Head of caudate nucleus (tissue), 42 donors: ENCODE measurements around the gene CCDC150.

Experiments
- DNase-seq, 42 donors: peaks; one replicate each; pipeline versions ENCODE4 v3.0.0 to v3.0.0-alpha.2; 2020 to 2021; ENCODE audit warnings: mixed read lengths in 7 of 42
- intact Hi-C: fragments of 100-400 bp; cut with DNase I; formaldehyde crosslinking; loops from one replicate; pipeline ENCODE4 v1.15.0; 2022

CCDC150 gene

GRCh38 chr2:196747400-196747799, 107.9 kb downstream of the CCDC150 start:
- intact Hi-C loops: no loop called here
- DNase-seq: no peak

- intact Hi-C loops: no loop called here
- DNase-seq: no peak
Measured at GRCh38 chr2:196748123-196748522, 108.6 kb downstream of the CCDC150 start.

GRCh38 chr2:196750291-196750923, 110.9 kb downstream of the CCDC150 start:
- no peak for DNase-seq
- intact Hi-C loops: loop anchor here (10.0 kb wide), 1 partner anchor 456 kb away; no protein-coding TSS in a partner anchor

GRCh38 chr2:196750977-196751631, 111.6 kb downstream of the CCDC150 start:
- DNase-seq: peak; percentile 6 to 84 (median 60)
- intact Hi-C loops: loop anchor here (10.0 kb wide), 1 partner anchor 456 kb away; no protein-coding TSS in a partner anchor

- intact Hi-C loops: loop anchor here (10.0 kb wide), 1 partner anchor 464 kb away; no protein-coding TSS in a partner anchor
- DNase-seq: no peak
Measured at GRCh38 chr2:196758474-196759377, 119.2 kb downstream of the CCDC150 start.

GRCh38 chr2:196759378-196759706, 119.8 kb downstream of the CCDC150 start:
- no peak for DNase-seq
- intact Hi-C loops: loop anchor here (10.0 kb wide), 1 partner anchor 465 kb away; no protein-coding TSS in a partner anchor

GRCh38 chr2:196767101-196767500, 127.6 kb downstream of the CCDC150 start:
- no peak for DNase-seq
- intact Hi-C loops: no loop called here
